Measurements from ENCODE around the gene IQCH.

- TF ChIP-seq, protein P1, sequence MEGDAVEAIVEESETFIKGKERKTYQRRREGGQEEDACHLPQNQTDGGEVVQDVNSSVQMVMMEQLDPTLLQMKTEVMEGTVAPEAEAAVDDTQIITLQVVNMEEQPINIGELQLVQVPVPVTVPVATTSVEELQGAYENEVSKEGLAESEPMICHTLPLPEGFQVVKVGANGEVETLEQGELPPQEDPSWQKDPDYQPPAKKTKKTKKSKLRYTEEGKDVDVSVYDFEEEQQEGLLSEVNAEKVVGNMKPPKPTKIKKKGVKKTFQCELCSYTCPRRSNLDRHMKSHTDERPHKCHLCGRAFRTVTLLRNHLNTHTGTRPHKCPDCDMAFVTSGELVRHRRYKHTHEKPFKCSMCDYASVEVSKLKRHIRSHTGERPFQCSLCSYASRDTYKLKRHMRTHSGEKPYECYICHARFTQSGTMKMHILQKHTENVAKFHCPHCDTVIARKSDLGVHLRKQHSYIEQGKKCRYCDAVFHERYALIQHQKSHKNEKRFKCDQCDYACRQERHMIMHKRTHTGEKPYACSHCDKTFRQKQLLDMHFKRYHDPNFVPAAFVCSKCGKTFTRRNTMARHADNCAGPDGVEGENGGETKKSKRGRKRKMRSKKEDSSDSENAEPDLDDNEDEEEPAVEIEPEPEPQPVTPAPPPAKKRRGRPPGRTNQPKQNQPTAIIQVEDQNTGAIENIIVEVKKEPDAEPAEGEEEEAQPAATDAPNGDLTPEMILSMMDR (IDR thresholded peaks at IDR 0.05) = no peak
- no peak for TF ChIP-seq SMC3 (IDR thresholded peaks at IDR 0.05; ENCODE audit: low read depth, low read length)
- TF ChIP-seq, protein P2, sequence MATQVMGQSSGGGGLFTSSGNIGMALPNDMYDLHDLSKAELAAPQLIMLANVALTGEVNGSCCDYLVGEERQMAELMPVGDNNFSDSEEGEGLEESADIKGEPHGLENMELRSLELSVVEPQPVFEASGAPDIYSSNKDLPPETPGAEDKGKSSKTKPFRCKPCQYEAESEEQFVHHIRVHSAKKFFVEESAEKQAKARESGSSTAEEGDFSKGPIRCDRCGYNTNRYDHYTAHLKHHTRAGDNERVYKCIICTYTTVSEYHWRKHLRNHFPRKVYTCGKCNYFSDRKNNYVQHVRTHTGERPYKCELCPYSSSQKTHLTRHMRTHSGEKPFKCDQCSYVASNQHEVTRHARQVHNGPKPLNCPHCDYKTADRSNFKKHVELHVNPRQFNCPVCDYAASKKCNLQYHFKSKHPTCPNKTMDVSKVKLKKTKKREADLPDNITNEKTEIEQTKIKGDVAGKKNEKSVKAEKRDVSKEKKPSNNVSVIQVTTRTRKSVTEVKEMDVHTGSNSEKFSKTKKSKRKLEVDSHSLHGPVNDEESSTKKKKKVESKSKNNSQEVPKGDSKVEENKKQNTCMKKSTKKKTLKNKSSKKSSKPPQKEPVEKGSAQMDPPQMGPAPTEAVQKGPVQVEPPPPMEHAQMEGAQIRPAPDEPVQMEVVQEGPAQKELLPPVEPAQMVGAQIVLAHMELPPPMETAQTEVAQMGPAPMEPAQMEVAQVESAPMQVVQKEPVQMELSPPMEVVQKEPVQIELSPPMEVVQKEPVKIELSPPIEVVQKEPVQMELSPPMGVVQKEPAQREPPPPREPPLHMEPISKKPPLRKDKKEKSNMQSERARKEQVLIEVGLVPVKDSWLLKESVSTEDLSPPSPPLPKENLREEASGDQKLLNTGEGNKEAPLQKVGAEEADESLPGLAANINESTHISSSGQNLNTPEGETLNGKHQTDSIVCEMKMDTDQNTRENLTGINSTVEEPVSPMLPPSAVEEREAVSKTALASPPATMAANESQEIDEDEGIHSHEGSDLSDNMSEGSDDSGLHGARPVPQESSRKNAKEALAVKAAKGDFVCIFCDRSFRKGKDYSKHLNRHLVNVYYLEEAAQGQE (IDR thresholded peaks at IDR 0.05; ENCODE audit: low read depth, low read length) = no peak
- TF ChIP-seq EP300 (IDR thresholded peaks at IDR 0.05; ENCODE audit: borderline replicate concordance in 1 of 2, low read depth in 1 of 2, low read length in 1 of 2) = no peak
- TF ChIP-seq POLR2AphosphoS5 (IDR thresholded peaks at IDR 0.05; ENCODE audit: low read depth, low read length) = no peak
- TF ChIP-seq RAD21 (IDR thresholded peaks at IDR 0.05; ENCODE audit: low read length) = no peak
- TF ChIP-seq, protein P3, sequence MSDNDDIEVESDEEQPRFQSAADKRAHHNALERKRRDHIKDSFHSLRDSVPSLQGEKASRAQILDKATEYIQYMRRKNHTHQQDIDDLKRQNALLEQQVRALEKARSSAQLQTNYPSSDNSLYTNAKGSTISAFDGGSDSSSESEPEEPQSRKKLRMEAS (IDR thresholded peaks at IDR 0.05; ENCODE audit: low read depth) = no peak
- TF ChIP-seq SIN3A (IDR thresholded peaks at IDR 0.05; ENCODE audit: borderline replicate concordance, low read depth, low read length) = no peak
- no peak for TF ChIP-seq MXI1 (IDR thresholded peaks at IDR 0.05; ENCODE audit: low read depth, low read length)
- TF ChIP-seq, protein P4, sequence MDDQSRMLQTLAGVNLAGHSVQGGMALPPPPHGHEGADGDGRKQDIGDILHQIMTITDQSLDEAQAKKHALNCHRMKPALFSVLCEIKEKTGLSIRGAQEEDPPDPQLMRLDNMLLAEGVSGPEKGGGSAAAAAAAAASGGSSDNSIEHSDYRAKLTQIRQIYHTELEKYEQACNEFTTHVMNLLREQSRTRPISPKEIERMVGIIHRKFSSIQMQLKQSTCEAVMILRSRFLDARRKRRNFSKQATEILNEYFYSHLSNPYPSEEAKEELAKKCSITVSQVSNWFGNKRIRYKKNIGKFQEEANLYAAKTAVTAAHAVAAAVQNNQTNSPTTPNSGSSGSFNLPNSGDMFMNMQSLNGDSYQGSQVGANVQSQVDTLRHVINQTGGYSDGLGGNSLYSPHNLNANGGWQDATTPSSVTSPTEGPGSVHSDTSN (IDR thresholded peaks at IDR 0.05) = no peak
Measured at GRCh38 chr15:67370206-67370954, 115.8 kb downstream of the IQCH start.
